ENCODE results near the gene MINK1.

Gene MINK1

DNA sequence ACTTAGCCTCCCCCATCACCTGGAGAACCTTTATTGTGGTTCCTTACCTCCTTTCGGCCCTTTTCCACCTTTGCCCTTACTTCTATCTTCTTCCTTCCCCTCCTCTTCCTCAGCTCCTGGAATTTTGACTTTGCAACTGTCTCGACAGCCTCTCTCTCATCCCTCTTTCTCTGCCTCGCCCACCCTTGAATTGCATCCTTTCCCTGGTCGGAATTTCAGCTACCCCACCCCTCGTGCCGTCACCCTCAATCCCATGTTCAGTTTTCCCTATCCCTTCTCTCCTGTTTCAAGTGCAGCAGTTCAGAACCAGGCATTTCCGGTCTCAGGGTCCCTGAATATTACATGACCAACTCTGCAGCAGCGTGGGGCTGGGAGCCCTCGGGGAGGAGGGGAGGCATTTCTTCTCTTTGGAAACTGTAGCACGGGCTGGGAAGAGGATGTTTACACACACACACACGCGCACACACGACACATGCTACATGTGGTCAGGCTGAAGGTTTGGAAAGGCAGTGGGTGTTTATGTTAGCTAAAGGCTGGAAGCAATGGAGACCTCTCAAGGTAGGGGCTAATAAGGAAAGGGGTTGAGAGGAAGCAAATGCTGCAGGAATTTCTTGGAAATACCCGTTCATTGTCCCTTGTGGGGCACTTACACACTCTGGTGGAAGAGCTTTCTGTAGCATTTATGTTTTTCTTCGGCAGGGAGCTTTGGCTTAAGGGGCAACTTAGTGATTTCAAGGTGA, 971 bp downstream of the MINK1 start:
- Mint-ChIP-seq H3K36me3 (peaks cover 10% of the 10 kb centered on the region), H3K9me3 (no peaks in the 10 kb centered on the region), H3K4me1 (peaks cover 37% of the 10 kb centered on the region), H3K27me3 (no peaks in the 10 kb centered on the region), H3K27ac (peak overlapping the region; percentile 87), H3K4me3 (peak overlapping the region; percentile 91)
- no peak for ATAC-seq

GRCh38 chr17:4834681-4835020, 1.5 kb downstream of the MINK1 start:
- Mint-ChIP-seq H3K27ac (peak overlapping the region; percentile 87), H3K9me3 (no peaks in the 10 kb centered on the region), H3K36me3 (peaks cover 15% of the 10 kb centered on the region), H3K4me1 (peaks cover 42% of the 10 kb centered on the region), H3K4me3 (peak overlapping the region; percentile 91), H3K27me3 (no peaks in the 10 kb centered on the region)
- no peak for ATAC-seq

DNA sequence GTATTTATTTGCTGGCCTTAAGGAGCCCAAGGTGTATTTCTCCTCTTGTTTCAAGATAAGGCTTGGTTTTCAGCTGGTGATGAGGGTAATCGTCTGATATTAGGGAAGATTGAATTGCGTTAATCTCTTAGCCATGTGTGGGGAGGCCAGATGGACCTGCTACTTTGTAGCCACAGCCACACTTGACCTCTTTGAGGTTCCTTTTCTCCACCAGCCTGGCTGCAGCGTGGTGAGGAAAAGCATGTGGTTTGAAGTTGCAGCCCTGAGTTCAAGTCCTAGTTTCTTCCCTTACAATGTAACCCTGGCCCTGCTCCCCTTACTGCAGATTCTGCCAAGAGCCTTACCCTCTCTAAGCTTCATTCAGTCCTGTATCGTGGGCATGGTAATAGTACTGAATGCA, 3.1 kb downstream of the MINK1 start:
- Mint-ChIP-seq H3K27me3 (no peaks in the 10 kb centered on the region), H3K4me1 (peaks cover 58% of the 10 kb centered on the region), H3K27ac (peak overlapping the region; percentile 87), H3K4me3 (no peak overlapping the region), H3K36me3 (peaks cover 27% of the 10 kb centered on the region), H3K9me3 (no peaks in the 10 kb centered on the region)
- no peak for ATAC-seq

- ATAC-seq = no peak
- H3K4me1 Mint-ChIP-seq = peaks cover 71% of the 10 kb centered on the region
- H3K9me3 Mint-ChIP-seq = no peaks in the 10 kb centered on the region
- H3K27me3 Mint-ChIP-seq = no peaks in the 10 kb centered on the region
- H3K4me3 Mint-ChIP-seq = no peak overlapping the region
- peaks cover 27% of the 10 kb centered on the region for H3K36me3 Mint-ChIP-seq
- H3K27ac Mint-ChIP-seq = no peak overlapping the region
Measured at GRCh38 chr17:4837471-4838308, 4.5 kb downstream of the MINK1 start.

DNA sequence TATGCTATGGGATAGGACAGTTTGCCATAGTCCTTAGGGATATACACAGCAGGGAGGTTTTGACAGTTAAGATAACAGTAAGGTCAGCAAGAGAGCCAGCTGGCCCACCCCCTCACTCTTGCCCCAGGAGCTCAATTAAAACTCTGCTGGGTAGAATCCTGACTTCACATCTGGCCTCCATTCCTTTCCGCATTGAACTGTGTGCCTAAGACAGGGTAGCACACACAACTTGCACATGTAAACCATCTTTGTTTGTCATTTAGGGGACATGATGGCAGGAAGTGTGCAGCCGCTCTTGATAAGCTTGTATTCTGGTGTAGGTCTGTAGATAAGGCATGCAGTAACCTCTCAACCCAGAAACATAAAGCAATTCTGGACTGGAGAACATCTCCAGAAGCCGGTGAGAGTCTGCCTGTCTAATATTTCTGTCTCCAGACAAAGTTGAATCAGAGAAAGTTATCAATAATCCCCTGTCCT, 5.2 kb downstream of the MINK1 start:
- Mint-ChIP-seq H3K27me3 (no peaks in the 10 kb centered on the region), H3K4me1 (peaks cover 76% of the 10 kb centered on the region), H3K4me3 (no peak overlapping the region), H3K36me3 (peaks cover 27% of the 10 kb centered on the region), H3K9me3 (no peaks in the 10 kb centered on the region), H3K27ac (no peak overlapping the region)
- no peak for ATAC-seq

GRCh38 chr17:4839221-4839620, 6.1 kb downstream of the MINK1 start:
- Mint-ChIP-seq H3K4me1 (peaks cover 72% of the 10 kb centered on the region), H3K27me3 (no peaks in the 10 kb centered on the region), H3K4me3 (no peak overlapping the region), H3K9me3 (no peaks in the 10 kb centered on the region), H3K36me3 (peaks cover 27% of the 10 kb centered on the region), H3K27ac (no peak overlapping the region)
- no peak for ATAC-seq

- Mint-ChIP-seq H3K4me1 (peaks cover 72% of the 10 kb centered on the region), H3K36me3 (peaks cover 22% of the 10 kb centered on the region), H3K4me3 (no peak overlapping the region), H3K9me3 (no peaks in the 10 kb centered on the region), H3K27me3 (no peaks in the 10 kb centered on the region), H3K27ac (peak overlapping the region; percentile 9)
- ATAC-seq = no peak
Measured at GRCh38 chr17:4839965-4840892, 7.1 kb downstream of the MINK1 start.

DNA sequence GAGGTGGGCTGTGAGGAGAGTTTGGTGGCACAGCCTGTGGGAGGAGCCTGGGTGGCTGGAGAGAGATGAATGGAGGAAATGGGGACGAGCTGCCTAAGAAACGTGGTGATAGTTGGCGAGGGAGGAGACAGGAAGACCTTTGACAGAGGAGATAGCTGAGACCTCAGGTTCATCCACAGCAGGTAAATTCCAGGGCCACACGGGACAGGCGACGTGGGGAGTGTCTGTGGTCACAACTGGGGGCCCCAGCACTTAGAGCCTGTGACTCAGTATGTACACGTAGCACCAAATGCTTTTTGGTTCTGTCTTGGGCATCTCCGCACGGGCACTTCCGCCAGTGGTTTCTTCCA, 7.7 kb downstream of the MINK1 start:
- H3K27me3 Mint-ChIP-seq = no peaks in the 10 kb centered on the region

DNA sequence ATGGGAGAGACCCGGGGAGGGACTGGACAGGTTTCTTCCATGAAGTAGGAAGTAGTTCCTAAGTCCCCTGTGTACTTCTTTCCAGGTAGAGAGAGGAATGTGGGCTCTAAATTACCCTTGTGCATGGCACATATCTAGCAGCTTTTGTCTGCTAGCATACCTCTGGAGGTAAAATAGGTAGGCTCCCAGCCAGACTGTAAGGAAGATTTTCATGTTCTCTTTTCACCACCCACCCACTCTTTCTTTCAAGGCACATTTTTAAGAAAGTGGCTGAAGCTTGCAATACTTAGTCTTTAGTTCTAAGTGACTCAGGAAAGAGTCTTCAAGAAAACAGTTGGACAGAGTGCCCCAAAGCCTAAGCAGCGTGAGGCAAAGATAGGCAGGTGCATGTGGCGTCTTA, 9.2 kb downstream of the MINK1 start:
- peaks cover 22% of the 10 kb centered on the region for H3K36me3 Mint-ChIP-seq
- H3K9me3 Mint-ChIP-seq = no peaks in the 10 kb centered on the region
- no peak for ATAC-seq
- H3K4me3 Mint-ChIP-seq = no peak overlapping the region
- H3K4me1 Mint-ChIP-seq = peaks cover 70% of the 10 kb centered on the region
- H3K27ac Mint-ChIP-seq = no peak overlapping the region
- no peaks in the 10 kb centered on the region for H3K27me3 Mint-ChIP-seq

More for the DNA sequence above, 7.7 kb downstream of the MINK1 start:
- no peaks in the 10 kb centered on the region for H3K9me3 Mint-ChIP-seq
- peak overlapping the region; percentile 9 for H3K27ac Mint-ChIP-seq
- peaks cover 73% of the 10 kb centered on the region for H3K4me1 Mint-ChIP-seq
- H3K36me3 Mint-ChIP-seq = peaks cover 22% of the 10 kb centered on the region
- no peak for ATAC-seq
- no peak overlapping the region for H3K4me3 Mint-ChIP-seq

DNA sequence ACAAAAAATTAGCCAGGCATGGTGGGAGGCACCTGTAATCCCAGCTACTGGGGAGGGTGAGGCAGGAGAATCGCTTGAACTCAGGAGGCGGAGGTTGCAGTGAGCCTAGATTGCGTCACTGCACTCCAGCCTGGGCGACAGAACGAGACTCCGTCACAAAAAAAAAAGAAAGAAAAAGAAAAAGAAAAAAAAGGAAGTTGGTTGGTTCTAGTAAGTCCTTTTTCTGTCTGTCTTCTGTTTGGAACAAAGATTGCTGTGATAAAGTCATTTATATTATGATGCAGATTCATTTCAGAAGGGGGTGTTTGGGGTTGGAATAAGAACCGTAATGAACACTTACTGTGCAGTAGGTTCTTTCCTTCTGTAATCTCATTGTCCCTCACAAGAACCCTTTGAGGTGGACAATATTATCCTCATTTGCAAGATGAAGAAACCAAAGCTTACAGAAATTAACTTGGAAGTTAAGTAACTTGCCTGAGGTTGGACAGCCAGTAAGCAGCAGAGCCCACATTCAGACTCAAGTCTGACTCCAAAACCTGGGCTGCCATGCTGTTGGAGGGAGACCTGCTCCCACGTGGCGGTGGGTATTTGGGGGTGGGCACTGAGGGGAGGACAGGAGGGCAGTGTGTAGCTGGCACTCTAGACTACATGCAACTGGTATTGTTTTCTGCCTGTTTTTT, 10.3 kb downstream of the MINK1 start:
- Mint-ChIP-seq H3K4me3 (no peak overlapping the region), H3K9me3 (no peaks in the 10 kb centered on the region), H3K36me3 (peaks cover 17% of the 10 kb centered on the region), H3K27ac (no peak overlapping the region), H3K27me3 (no peaks in the 10 kb centered on the region), H3K4me1 (peaks cover 69% of the 10 kb centered on the region)
- no peak for ATAC-seq

DNA sequence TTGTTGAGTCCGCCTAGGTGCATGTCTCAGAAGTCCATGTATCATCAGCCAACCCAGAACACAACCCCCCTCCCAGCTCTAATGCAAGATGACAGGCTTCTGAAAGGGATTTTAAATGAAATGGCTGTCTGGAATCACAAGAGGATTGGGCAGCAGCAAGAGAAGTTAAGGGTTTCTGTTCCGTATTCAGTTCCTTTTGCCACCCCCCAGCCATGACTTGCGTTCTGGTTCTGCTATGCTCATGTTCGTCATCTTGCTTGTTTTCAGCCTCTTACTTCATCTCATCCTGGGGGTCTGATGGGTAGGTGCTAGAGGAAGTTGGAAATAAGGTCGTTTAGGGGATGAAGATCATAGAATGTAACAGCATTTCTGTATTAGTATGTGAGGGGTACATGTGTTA, 12.0 kb downstream of the MINK1 start:
- peak overlapping the region; percentile 30 for H3K27ac Mint-ChIP-seq
- H3K4me3 Mint-ChIP-seq = no peak overlapping the region
- ATAC-seq = peak; percentile 36
- peaks cover 62% of the 10 kb centered on the region for H3K4me1 Mint-ChIP-seq
- H3K36me3 Mint-ChIP-seq = peaks cover 13% of the 10 kb centered on the region
- H3K27me3 Mint-ChIP-seq = no peaks in the 10 kb centered on the region
- no peaks in the 10 kb centered on the region for H3K9me3 Mint-ChIP-seq

DNA sequence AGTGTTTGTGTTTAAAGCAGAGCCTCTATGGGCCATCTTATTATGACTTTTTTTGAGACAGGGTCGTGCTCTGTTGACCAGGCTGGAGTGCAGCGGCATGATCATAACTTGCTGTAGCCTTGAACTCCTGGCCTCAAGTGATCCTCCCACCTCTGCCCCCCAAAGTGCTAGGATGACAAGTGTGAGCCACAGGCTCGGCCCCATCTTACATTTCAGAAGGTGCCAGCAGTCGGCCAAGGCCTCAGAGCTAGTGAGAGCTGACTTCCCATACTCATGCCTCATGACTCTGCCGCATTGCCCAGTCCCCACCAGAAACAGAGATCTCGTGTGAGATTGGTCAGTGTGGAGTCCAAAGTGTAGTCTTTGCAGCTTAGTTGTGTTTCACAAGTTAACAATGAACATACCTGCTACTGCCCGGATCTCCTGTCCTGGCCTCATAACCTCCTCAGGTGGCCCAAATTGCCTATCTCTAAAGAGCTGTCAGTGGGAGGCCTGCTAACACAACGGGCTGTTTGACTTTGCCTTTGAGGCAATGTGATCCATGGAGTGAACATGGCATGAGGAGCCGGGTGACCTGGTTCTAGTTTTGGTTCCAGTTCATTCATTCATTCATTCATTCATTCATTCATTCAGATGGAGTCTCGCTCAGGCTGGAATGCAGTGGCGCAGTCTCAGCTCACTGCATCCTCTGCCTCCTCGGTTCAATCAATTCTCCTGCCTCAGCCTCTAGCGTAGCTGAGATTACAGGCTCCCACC, 13.7 kb downstream of the MINK1 start:
- no peak overlapping the region for H3K27ac Mint-ChIP-seq
- H3K9me3 Mint-ChIP-seq = no peaks in the 10 kb centered on the region
- H3K36me3 Mint-ChIP-seq = peaks cover 5% of the 10 kb centered on the region
- no peak overlapping the region for H3K4me3 Mint-ChIP-seq
- H3K27me3 Mint-ChIP-seq = no peaks in the 10 kb centered on the region
- peaks cover 61% of the 10 kb centered on the region for H3K4me1 Mint-ChIP-seq
- ATAC-seq = no peak

GRCh38 chr17:4849011-4849536, 15.9 kb downstream of the MINK1 start:
- H3K4me3 Mint-ChIP-seq = no peak overlapping the region
- no peak overlapping the region for H3K27ac Mint-ChIP-seq
- H3K9me3 Mint-ChIP-seq = peaks cover 5% of the 10 kb centered on the region
- H3K36me3 Mint-ChIP-seq = peaks cover 15% of the 10 kb centered on the region
- H3K4me1 Mint-ChIP-seq = peaks cover 56% of the 10 kb centered on the region
- no peak for ATAC-seq
- no peaks in the 10 kb centered on the region for H3K27me3 Mint-ChIP-seq

DNA sequence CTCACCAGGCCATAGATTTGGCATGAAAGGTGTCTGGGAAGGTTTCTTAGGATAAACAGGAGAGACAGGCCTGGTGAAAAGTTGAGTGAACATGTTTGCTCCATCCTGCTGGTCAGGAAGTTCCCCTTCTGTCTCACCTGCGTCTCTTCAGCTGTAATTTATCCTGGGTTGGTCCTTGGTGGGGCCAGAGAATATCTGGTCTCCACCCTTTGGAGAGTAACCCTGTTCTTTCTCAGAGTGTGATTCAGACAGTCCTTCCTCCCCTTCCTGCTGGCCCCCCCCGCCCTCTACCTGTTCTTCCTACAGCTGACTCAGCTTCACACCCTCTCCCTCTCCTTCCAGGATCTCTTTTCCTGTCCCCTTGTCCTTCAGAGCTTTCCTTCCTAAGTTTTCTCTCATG, 17.1 kb downstream of the MINK1 start:
- no peaks in the 10 kb centered on the region for H3K27me3 Mint-ChIP-seq
- no peak for ATAC-seq
- no peak overlapping the region for H3K27ac Mint-ChIP-seq
- no peak overlapping the region for H3K4me3 Mint-ChIP-seq
- peaks cover 52% of the 10 kb centered on the region for H3K4me1 Mint-ChIP-seq
- H3K36me3 Mint-ChIP-seq = peaks cover 22% of the 10 kb centered on the region
- H3K9me3 Mint-ChIP-seq = peaks cover 5% of the 10 kb centered on the region

All from stimulated activated memory B cell treated with anti-CD40 and anti-IgM and Interleukin-4, amounts not matched to agents 10 μg/mL and 1 μg/mL and 100 μg/mL, for 72 hours (primary cell).